Fibroblast of peridontal ligament (primary cell): ENCODE measurements around the gene ARID1B.
A peak's percentile ranks its signal among the peaks of the same experiment; 100 is the strongest.

Experiments
- DNase-seq: peaks from one replicate; pipeline ENCODE4 v3.0.0-alpha.2; 2010; ENCODE audit errors: extremely low read depth

Gene ARID1B

GRCh38 chr6:157207521-157208076, 430.4 kb downstream of the ARID1B start:
- DNase-seq = no peak

DNA sequence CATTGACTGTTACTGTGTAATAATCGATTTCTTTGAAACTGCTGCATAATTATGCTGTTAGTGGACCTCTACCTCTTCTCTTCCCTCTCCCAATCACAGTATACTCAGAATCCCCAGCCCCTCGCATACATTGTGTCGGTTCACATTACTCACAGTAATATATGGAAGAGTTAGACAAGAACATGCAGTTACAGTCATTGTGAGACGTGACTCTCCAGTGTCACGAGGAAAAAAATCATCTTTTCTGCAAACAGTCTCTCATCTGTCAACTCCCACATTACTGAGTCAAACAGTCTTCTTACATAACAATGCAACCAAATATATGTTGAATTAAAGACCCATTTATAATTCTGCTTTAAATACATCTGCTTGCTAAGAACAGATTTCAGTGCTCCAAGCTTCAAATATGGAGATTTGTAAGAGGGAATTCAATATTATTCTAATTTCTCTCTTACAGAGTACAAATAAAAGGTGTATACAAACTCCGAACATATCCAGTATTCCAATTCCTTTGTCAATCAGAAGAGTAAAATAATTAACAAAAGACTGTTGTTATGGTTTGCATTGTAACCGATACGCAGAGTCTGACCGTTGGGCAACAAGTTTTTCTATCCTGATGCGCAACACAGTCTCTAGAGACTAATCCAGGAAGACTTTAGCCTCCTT, 432.8 kb downstream of the ARID1B start:
- DNase-seq = no peak

- no peak for DNase-seq
Measured at GRCh38 chr6:157210954-157211353, 433.8 kb downstream of the ARID1B start.

- no peak for DNase-seq
Measured at GRCh38 chr6:157211603-157212455, 434.7 kb downstream of the ARID1B start.

DNA sequence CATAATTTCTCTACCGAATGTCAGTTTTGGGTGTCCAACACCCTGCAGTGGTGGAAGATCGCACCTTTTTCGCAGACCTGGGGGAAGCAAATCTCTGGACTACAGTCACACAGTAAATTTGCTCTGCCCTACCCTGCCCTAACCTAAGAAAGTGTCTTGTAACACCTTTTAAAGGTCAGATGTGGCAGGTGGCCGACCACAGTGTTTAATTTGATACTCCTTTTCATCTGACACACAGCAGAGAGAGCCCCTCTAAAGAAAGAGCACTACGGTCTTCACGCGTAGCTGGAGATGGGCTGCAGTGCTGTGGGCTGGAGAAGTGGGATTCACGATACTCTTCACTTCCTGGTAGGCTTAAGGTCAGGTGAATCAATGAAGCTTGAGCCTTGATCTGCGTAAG, 436.2 kb downstream of the ARID1B start:
- no peak for DNase-seq

DNA sequence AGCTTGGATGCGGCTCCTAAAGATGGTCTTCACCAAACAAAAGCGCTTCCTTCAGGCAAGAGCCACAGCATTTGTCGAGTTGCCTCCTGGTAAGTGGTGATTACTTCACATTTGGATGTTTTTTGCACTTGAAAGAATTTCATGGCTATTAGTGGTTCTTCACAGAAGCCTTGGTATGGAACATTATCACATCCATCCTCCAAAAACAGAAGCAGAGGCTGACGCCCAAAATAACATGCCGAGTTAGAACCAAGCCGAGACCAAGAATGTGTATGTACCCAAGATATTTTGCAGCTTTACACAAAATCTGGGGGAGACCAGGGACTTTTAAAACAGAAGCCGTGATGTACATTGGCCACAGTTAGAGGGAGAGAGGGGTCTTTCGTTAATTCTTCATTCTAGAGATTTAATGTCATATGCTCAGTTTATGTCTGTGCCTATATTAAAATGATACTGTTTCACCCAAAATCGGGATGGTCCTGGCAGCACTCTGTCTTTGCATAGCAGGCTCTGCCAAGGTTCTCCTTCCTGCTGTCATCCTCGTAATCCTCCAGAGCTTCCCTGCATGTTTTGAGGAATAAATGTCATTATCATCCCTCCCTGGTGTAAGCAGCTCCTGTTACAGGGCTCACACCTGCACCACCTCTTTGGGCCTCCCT, 436.9 kb downstream of the ARID1B start:
- DNase-seq = no peak

GRCh38 chr6:157215717-157216116, 438.5 kb downstream of the ARID1B start:
- no peak for DNase-seq

- DNase-seq = no peak
Measured at GRCh38 chr6:157216570-157216969, 439.4 kb downstream of the ARID1B start.

- DNase-seq = no peak
Measured at GRCh38 chr6:157217198-157217893, 440.2 kb downstream of the ARID1B start.

GRCh38 chr6:157217894-157218370, 440.8 kb downstream of the ARID1B start:
- no peak for DNase-seq

DNA sequence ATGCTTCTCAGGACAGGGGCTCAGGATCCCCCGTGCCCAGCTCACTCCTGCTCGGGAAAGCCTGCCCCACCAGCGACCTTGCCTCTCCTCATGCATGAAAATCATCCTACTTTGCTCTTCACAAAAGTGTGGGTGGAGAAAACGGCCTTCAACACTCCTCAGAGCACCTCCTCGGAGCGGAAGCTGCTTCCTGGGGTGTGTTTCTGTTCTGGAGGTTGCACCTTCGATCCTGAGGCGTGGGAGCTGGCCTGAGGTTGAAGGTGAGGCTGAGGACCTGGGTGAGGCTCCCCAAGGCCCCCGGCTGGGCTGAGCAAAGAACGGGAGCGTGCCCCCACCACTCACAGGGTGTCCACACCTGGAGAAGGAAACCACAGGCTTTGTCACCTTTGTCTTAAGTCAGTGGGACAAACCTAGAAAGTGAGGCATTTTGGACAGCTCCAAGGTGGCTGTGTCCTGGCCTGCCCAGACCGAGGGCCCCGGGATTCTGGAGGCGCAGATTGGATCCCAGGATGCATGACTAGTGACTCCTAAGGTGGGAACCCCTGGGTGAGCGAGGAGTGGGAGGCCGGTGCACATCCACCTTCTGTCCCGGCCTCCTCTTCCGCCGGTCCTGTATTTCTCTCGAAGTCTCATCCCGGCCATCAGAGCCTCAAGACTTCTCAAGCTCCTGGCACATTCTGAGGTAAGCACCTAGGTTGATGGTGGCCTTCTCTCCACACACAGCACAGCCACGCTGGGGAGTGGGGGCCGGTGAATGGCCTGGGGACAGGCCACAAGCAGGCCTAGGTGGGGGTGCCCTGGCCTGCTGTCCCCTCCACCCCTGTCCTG, 441.4 kb downstream of the ARID1B start:
- DNase-seq = no peak

DNA sequence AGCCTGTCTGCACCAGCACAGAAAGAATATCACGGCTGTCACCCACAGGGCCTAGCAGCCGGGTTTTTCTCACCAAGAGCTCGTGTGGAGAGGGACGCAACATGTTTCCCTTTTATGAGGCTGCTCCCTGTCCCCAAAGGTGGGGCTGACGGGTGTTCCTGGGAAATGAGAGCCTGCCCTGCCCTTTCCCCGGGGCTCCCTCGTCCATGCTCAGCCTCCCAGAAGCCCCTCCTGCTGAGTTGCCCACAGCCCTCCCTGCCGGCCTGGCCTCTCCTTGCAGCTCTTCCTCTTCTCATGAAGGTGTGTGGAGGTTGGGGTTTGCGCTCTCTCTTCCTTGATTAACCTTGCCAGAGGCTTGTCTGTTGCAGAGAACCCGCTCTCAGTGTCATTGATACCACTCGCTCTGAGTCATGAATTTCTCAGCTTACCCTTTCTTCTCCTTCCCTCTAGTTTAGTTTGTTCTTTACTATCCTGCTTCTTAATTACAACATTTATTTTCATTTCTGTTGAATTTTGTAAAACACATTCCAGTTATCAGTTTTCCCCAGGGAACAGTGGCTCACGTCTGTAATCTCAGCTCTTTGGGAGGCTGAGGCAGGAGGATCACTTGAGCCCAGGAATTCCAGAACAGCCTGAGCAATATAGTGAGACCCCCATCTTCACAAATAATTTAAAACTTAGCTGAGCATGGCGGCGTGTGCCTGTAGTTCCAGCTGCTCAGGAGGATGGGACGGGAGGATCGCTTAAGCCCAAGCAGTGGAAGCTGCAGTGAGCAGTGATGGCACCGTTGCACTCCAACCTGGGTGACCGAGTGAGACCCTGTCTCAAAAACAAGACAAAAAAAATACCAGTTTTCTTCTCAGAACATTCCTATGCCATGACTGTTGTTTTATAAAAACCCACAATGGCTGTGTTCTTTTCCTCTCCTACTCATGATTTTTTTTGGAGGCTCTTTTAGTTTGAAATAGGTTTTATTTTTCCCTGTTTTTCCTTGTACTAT, 442.3 kb downstream of the ARID1B start:
- peak; percentile 43 for DNase-seq

- DNase-seq = no peak
Measured at GRCh38 chr6:157220485-157220884, 443.3 kb downstream of the ARID1B start.

- peak; percentile 64 for DNase-seq
Measured at GRCh38 chr6:157221049-157221816, 444.1 kb downstream of the ARID1B start.

DNA sequence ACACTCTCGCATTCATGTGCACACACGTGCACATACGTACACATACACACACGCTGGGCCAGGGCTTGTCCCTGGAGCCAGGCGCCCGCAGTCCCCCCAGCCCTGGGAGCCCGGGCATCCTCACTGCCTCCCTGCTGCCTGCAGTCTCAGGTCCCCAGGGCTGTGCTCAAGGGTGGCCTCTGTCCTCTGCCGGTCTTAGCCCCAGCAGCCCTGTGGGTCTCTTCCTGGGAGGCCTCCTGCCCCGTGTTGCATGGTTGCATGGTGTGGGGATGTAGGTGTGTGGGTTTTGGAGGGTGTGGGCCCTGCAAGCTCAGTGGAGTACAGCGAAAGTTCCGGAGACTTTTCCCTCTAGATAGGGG, 444.6 kb downstream of the ARID1B start:
- no peak for DNase-seq

DNA sequence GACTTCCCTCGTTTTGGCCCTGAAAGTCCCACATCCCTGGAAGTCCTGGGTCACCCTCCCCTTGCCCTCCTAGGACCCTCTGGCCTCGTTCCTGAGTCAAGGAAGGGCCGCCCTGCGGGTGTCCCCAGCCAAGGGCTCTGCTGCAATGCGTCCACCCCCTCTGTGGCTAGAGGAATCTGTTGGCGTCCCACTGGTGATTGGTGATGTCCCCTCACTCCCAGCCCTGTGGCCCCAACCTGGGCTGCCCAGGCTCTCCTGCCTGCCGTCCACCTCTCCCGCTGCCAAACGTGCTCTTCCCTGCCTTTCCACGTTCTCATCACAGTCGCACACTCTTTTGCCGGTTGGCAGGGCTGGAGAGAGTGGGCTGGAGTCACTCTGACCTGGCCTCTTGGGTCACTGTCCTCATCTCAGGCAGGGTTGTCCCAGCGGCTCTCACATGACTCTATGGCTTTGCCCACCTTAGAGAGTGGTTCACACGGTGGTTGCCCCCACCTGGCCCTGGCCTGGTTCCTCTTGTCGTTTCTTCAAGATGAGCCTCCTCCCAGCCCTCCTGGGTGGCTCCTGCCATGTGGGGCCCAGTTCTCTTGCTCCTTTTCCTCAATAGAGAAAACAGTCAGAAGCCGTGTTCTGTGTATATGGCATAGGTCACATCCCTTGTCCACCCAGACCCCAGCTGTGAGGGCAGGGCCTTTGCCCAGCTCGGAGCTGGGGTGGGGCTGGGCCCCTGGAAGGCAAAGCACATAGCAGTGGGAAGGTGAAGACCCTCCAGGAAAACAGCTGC, 445.2 kb downstream of the ARID1B start:
- DNase-seq = no peak

DNA sequence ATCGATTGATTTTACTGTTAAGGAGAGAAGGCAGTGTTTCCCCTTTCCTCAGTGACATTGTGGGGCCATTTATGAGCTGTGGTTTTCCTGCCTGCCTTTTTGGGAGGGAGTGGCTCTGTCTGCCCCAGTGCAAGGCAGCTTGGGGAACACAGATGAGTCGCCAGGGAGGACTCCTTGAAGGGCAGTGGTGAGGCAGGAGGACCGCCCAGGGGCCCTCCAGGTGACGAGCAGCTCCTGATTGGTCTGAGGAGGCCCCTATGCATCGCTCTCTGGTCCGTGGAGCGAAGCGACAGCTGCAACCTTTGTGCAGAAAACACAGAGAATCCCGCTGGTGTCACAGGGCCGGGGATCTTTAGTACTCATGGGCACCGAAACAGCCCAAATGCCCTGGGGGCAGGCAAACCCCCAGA, 445.8 kb downstream of the ARID1B start:
- DNase-seq = no peak

- DNase-seq = no peak
Measured at GRCh38 chr6:157223511-157223910, 446.3 kb downstream of the ARID1B start.
